SH-SY5Y (cell line): ENCODE measurements around the gene TOM1.

Experiments used
- GATA2 ChIP-seq: IDR thresholded peaks from 2 replicates; pipeline ENCODE4 v1.6.1; 2011; ENCODE audit warnings: mild to moderate bottlenecking, low read depth, low read length
- GATA3 ChIP-seq: IDR thresholded peaks from 2 replicates; pipeline ENCODE4 v1.6.1; 2011; ENCODE audit warnings: low read depth, mild to moderate bottlenecking, low read length, moderate library complexity

GRCh38 chr22:35350539-35351503 lies 51.1 kb downstream of the TOM1 start:
- TF ChIP-seq GATA3, result no peak
- TF ChIP-seq GATA2, result no peak
